NCI-H460 (cell line): ENCODE data around the gene SYDE2. TPM values are rescaled to one million over a fixed set of nuclear protein-coding genes. Genes with fewer than 3 reads are reported as not detected.
A peak's percentile ranks its signal among the peaks of the same experiment; 100 is the strongest.

Experiments used
- DNase-seq: peaks from one replicate; pipeline ENCODE4 v3.0.0-alpha.2; 2016; ENCODE audit warnings: low read depth; ENCODE audit errors: extremely low read depth
- small RNA-seq, 2 experiments: library from RNA; depleted of rRNA; stranded (forward); fragments of <200 nt; gene quantifications; one replicate each; pipeline ENCODE3, GENCODE V24; 2014
- total RNA-seq: library from RNA; depleted of rRNA; stranded (reverse); fragments of >200 nt; shearing (Covaris generic); gene quantifications from 2 replicates; pipeline ENCODE4 v1.2.3, GENCODE V29; 2014; rRNA removed

The SYDE2 gene
- total RNA-seq, 1 experiment from 2014 or later: 5.2 TPM

DNA sequence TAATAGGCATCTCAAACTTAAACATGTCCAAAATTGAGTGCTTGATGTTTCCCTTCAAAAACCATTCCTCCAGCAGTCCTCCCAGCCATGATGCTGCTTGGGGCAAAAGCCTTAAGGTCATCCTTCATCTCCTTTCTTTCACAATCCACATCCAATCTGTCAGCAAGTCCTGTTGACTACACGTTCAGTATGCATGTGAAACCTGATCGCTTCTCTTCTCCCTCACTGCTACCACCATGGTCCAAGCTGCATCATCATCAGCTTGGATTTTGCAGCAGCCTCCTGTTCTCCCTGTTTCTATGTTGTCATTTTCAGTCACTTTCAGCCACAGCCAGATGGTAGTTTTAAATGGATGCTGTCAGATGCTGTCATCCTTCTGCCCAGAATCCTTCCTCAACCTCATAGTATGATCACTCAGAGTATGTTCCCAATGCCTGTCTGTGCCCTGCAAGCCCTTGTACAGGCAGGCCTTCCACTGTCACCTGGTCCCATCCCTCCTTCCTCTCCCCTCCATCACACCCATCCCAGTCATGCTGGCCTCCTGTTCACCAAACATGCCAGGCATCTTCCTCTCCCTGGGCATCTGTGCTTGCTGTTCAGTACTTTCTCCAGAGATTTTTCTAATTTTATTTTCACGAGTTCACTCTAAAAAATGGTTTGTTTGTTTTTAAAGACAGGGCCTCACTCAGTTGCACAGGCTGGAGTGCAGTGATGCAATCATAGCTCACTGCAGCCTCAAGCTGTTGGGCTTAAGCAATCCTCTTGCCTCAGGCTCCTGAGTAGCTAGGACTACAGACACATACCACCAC is 66.0 kb downstream of the SYDE2 start:
- peak; percentile 14 for DNase-seq

DNA sequence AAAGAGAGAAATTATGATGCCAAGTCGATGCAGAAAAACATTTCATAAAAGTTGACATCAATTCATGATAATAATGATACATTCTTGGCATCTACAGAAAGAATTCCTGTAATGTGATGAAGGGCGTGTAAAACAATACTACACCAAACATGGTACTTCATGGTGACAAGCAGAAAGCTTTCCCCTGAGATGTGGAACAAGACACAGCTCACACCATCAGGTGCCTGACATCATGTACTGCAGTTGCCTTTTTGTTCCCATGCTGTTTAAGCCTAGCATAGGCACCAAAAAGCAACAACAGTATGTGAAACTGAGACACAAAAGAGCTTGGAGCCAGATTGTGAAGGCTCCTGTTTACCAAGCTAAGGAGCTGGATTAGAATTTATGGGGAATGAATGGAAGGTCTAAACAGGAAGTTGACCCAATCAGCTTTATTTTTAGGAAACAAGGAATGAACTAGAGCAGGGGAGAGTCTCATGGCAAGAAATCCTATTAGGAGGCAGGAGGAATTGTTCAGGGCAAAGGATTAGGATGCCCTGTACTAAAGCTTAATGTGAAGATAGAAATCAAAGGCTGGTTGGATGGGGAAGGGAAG is 67.2 kb downstream of the SYDE2 start:
- DNase-seq: no peak

DNA sequence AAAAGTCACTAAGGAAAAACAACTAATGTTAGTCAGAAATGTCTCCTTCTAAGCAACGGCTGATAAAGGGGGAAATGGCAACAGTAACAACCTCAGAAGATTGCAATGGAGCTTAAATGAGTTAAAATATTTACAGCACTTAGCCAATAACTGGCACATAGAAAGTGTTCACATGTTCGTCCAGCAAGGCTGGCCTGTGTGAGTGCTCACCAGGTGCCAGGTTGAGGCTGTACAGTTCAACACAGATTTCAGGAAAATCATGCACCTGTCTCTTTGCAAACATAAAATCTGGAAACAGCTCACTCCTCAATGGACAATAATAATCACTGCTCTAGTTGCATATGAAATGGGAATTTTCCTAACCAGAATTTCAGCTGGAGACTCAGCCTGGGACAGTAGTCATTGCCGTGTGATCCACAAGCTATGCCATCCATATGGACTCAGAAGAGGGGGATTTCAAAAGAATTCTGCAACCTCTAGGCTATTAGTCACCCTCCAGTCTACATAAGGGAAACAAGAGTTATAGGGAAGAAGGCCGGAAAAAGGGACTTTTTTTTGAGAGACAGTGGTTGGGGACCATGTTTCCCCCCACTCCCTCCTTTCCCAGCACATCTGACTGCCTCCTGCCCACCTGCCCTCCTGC is 68.6 kb downstream of the SYDE2 start:
- DNase-seq: no peak

DNA sequence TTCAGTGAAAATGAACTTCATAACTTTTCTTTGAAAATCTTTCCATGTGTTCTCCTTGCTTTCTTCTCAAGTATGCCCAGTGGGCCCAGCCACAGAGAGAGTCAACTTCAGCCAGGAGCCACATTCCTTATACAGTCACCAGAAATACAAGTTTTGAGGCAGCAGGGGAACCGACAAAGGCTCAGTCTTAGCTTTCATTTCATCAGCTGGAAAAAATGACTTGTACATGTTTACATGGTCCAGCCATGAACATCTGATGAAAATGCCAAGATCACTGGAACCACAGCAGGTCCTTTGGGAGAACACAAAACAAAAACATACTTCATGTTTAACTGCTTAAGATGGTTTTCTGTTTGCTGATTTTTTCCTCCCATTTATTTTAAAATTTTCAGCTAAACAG is 72.5 kb downstream of the SYDE2 start:
- DNase-seq: no peak

DNA sequence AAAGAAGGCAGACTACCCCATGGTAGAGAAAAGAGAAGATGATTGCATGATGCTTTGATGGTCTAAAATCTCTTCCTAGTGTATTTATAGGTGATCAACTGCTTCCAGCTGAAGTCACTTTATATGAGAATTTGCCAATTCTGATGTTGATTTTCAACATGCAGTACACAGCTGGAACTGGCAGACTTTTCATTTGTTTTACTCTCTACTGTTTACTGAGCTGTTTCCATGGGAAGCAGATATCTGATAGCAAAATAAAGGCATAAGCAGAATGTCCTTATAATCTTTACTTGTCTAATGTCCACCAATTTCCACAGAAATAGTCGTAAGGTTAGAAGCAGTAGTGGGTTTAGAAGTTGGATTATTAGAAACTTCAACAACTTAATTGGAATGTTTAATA is 74.9 kb downstream of the SYDE2 start:
- no peak for DNase-seq

DNA sequence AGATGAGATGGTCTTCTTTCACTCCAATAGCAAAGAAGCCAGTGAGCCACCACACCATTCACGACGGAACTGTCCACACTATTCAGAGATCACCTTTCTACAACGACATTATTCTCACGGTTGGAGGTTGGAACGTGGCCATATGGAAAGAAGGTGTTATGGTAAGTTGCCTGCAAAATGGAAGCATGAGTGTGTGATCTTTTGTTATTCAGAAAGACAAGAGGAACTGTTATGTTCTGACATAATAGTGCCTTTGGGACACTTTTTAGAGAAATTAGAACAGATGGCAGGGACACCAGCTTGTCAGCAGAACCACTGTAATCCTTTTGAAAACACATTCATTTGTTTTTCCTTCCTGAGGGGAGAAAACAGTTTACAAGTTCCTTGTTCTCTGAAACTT is 76.7 kb downstream of the SYDE2 start:
- no peak for DNase-seq

DNA sequence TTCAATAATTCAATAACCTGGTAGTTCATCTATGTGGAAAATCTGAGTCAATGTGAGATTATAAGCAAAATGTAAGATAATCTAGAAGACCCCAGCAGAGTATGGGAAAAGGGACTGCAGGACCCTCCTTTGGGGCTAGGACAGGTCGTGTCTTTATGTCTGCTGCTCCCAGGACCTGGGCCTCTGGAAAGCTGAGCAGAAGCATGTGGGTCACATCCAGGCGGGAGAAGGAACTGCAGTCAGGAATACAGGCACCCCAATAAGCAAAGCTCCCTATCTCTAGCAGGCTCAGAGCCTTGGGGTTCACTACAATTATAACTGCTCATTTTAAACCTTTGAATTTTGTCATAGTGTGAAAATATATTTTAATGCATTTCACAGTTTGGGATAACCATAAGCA is 78.6 kb downstream of the SYDE2 start:
- DNase-seq: no peak

DNA sequence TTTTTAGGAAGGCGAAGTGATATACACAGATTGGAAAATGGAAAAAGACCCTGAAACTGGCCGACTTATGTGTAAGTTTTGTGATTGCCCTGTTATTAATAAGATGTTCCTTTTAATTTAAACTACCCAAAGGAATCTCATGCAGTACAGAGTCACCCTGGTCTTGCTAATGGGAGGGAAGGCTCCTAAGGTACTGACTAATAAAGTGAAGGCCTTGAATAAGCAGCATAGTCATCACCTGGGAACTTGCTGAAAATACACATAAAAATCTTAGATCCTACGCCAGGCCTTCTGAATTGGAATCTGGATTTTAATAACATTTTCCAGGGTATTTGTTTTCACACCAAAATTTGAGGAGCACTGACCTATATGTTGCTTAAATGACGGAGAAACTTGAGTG is 79.1 kb downstream of the SYDE2 start:
- no peak for DNase-seq

DNA sequence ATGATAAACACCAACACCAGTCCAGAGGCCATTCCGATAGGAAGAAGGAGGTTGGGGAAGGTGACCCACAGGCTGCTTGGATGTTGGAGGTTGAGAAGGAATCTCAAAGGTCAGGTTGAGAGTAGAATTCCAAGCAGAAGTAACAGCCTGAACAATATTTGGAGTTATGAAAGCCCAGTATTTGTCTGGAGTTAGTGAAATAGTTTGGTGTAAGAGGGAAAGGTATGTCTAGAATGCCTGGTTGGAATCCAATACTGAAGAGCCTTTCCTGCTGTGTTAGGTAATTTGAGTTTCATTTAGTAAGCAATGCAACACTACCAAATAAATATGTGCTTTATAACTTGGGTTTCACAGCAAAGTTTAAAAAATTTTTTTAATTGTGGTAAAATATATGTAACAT is 82.1 kb downstream of the SYDE2 start:
- DNase-seq: no peak

DNA sequence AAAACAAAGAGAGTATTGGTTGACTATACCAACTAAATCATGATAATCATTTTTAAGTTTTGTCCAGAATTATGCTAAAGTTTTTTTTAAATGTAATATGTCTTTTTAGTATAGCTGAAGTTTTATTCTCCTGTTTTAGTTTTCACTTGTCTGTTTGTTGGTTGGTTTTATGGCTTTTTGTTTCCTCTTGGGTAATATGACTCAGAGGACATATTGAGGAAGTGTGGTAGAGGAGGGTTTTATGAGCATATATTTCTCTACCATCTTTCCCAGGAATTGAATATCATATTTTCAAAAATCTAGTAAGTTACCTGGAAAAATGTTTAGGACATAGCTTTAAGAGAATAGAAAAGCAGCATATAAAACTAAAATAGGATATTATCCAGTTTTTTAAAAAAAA is 84.0 kb downstream of the SYDE2 start:
- no peak for DNase-seq

DNA sequence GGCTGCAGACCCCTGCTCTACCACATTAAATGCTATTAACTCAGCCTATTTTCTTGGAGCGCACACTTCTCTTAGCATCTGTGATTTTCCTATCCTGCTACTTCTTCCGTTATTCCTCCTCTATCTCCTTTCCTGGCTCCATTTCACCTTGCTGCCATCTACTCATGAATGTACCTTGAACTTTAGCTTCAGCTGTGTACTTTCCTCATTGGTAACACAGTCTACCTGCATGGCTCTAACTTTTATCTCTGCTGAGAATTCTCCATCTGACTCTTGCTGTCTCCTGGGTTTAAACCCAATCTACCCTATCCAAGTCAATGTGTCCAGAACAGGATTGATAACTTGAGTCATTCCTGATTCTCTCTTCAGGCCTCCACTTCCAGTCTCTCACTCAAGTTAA is 84.9 kb downstream of the SYDE2 start:
- no peak for DNase-seq

DNA sequence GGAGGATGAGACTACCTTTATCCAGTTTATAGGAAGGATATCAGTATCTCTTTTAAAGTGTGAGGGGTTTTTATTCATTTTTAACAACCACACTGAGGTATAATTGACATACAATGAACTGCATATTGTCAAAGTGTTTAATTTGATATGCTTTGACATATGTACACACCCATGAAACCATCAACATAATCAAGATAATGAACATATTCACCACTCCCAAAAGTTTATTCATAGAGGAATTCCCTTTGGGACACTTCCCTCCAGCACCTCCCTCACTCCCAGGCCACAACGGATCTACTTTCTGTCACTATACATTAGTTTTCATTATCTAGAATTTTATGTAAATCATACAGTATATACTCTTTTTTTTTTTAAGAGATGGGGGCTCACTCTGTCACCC is 89.1 kb downstream of the SYDE2 start:
- no peak for DNase-seq

DNA sequence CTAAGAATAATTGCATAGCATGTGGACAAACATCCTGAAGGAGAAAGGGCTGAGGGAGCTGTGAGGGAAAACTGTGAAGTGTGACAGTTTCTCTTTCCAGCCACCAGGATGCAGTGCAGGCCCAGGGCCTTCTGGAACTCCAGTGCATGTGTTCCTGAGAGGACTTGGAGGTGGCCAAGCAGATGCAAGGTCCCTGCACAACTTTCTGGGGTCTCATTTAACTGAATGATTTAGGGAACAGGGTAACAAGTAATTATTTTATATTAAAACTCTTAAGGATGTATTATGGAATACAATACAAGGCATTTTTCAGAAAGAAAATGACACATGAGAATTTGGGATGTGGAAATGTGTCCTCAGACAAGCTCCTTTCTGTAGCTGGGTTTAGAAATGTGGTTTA is 91.3 kb downstream of the SYDE2 start:
- peak; percentile 40 for DNase-seq

Small RNAs within 50 kb of the gene (small RNA-seq; reads per million reads assigned to genes)
- 0 to 0.02 reads per million in 2 experiments for gene MIR4423

Other genes with a start within 250 kb of the SYDE2 start
- 7.6 and 9.8 TPM in 2 replicates for gene MCOLN2, start 203.9 kb downstream of the SYDE2 start, total RNA-seq
- gene MCOLN3, start 152.5 kb downstream of the SYDE2 start, total RNA-seq: 0.49 and 0.67 TPM in 2 replicates
- 16.7 and 20.4 TPM in 2 replicates for gene C1orf52, start 58.6 kb upstream of the SYDE2 start, total RNA-seq
- gene BCL10, start 75.6 kb upstream of the SYDE2 start, total RNA-seq: 19.2 and 19.8 TPM in 2 replicates